HepG2 (cell line): ENCODE measurements around the gene MLXIPL. TPM values are rescaled to one million over a fixed set of nuclear protein-coding genes. Genes with fewer than 3 reads are reported as not detected.

Experiments used
- DBP ChIP-seq: sonication (generic); formaldehyde crosslinking; IDR thresholded peaks from 2 replicates; pipeline ENCODE4 v1.4.0; 2020; ENCODE audit warnings: missing genetic modification reagents; ENCODE audit errors: not compliant biosample characterization
- EEA1 ChIP-seq: sonication (generic); formaldehyde crosslinking; IDR thresholded peaks from 2 replicates; pipeline ENCODE4 v1.5.1; 2020; ENCODE audit warnings: mild to moderate bottlenecking, missing genetic modification reagents, borderline replicate concordance
- FOXJ3 ChIP-seq: sonication (generic); formaldehyde crosslinking; IDR thresholded peaks from 2 replicates; pipeline ENCODE4 v1.4.0; 2020; ENCODE audit warnings: missing genetic modification reagents, mild to moderate bottlenecking, borderline replicate concordance
- HNF4G ChIP-seq, 2 experiments: sonication (generic) in 1 of 2; formaldehyde crosslinking in 1 of 2; IDR thresholded peaks; 2 replicates each; pipeline versions ENCODE4 v1.4.0 to v1.6.1; 2011 to 2020; ENCODE audit warnings: borderline replicate concordance in 2 of 2, low read depth in 2 of 2, mild to moderate bottlenecking in 2 of 2, low read length in 1 of 2, missing genetic modification reagents in 1 of 2, moderate library complexity in 1 of 2
- IKZF4 ChIP-seq: sonication (generic); formaldehyde crosslinking; IDR thresholded peaks from 2 replicates; pipeline ENCODE4 v1.5.1; 2020; ENCODE audit warnings: borderline replicate concordance, mild to moderate bottlenecking, low read depth, missing genetic modification reagents; ENCODE audit errors: not compliant biosample characterization
- MBD4 ChIP-seq: IDR thresholded peaks from 2 replicates; pipeline ENCODE4 v1.6.1; 2012; ENCODE audit warnings: low read length, inconsistent platforms, borderline replicate concordance
- NFATC3 ChIP-seq: sonication (generic); formaldehyde crosslinking; IDR thresholded peaks from 2 replicates; pipeline ENCODE4 v1.5.1; 2020; ENCODE audit warnings: mild to moderate bottlenecking, missing genetic modification reagents
- NFYB ChIP-seq: sonication (generic); formaldehyde crosslinking; IDR thresholded peaks from 2 replicates; pipeline ENCODE4 v1.4.0; 2020; ENCODE audit warnings: missing genetic modification reagents
- NR2F1 ChIP-seq, 2 experiments: fragments of 450-650 bp in 1 of 2; formaldehyde crosslinking in 1 of 2; IDR thresholded peaks; 2 replicates each; pipeline versions ENCODE4 v1.5.0 to v1.6.1; 2016 to 2020; ENCODE audit warnings: mild to moderate bottlenecking in 1 of 2, missing compliant biosample characterization in 1 of 2, missing genetic modification reagents in 1 of 2, moderate library complexity in 1 of 2
- SMAD3 ChIP-seq: sonication (generic); formaldehyde crosslinking; IDR thresholded peaks from 2 replicates; pipeline ENCODE4 v1.4.0; 2020; ENCODE audit warnings: missing genetic modification reagents
- SOX5 ChIP-seq: IDR thresholded peaks from 2 replicates; pipeline ENCODE4 v1.6.1; 2016; ENCODE audit warnings: borderline replicate concordance
- TCF7 ChIP-seq: sonication (generic); IDR thresholded peaks from 2 replicates; pipeline ENCODE4 v1.6.1; 2016; ENCODE audit warnings: antibody characterized with exemption, low read depth
- TRIM24 ChIP-seq: sonication (generic); formaldehyde crosslinking; IDR thresholded peaks from 2 replicates; pipeline ENCODE4 v1.8.0; 2022; ENCODE audit warnings: mild to moderate bottlenecking, missing genetic modification reagents
- ZFP62 ChIP-seq: sonication (generic); formaldehyde crosslinking; IDR thresholded peaks from 2 replicates; pipeline ENCODE4 v1.4.0; 2020; ENCODE audit warnings: missing genetic modification reagents
- ZNF577 ChIP-seq: sonication (generic); formaldehyde crosslinking; IDR thresholded peaks from 2 replicates; pipeline ENCODE4 v1.4.0; 2020; ENCODE audit warnings: mild to moderate bottlenecking, low read depth, missing genetic modification reagents, borderline replicate concordance
- ZNF770 ChIP-seq: sonication (generic); formaldehyde crosslinking; IDR thresholded peaks from 2 replicates; pipeline ENCODE4 v1.5.0; 2020; ENCODE audit warnings: mild to moderate bottlenecking, missing genetic modification reagents
- ZNF839 ChIP-seq: sonication (generic); formaldehyde crosslinking; IDR thresholded peaks from 2 replicates; pipeline ENCODE4 v1.4.0; 2020; ENCODE audit warnings: missing genetic modification reagents, mild to moderate bottlenecking, borderline replicate concordance
- polyA plus RNA-seq, 8 experiments: library from polyadenylated mRNA; depleted of rRNA in 3 of 8; stranded (reverse) in 7 of 8; unstranded in 1 of 8; fragments of >200 nt; fragmentation: Illumina TruSeq in 4 of 8; extraction: Trizol in 4 of 8; gene quantifications; 2 replicates each; pipeline versions ENCODE4 v1.2.1 to v1.2.3, GENCODE V29; 2011 to 2016; ENCODE audit warnings: low read depth in 4 of 8, missing spikeins in 1 of 8, mixed read lengths in 1 of 8; ENCODE audit not compliant: insufficient read depth in 1 of 8
- total RNA-seq, 5 experiments: library from RNA; depleted of rRNA; stranded (reverse); fragments of >200 nt; fragmentation: Illumina TruSeq; extraction: Trizol; gene quantifications; 2 replicates each; pipeline ENCODE4 v1.2.3, GENCODE V29; 2016; ENCODE audit warnings: low read depth in 1 of 5
- TF ChIP-seq, protein P1 (sequence below): sonication (generic); formaldehyde crosslinking; IDR thresholded peaks from 2 replicates; pipeline ENCODE4 v1.4.0; 2020; ENCODE audit warnings: missing genetic modification reagents

MLXIPL gene
- total and polyA plus RNA-seq, 2 of the 13 experiments (the other 11 are each of a cell fraction or from before 2014, with no cell fraction given), result 51.6 to 60.1 TPM

- TF ChIP-seq, protein P1, sequence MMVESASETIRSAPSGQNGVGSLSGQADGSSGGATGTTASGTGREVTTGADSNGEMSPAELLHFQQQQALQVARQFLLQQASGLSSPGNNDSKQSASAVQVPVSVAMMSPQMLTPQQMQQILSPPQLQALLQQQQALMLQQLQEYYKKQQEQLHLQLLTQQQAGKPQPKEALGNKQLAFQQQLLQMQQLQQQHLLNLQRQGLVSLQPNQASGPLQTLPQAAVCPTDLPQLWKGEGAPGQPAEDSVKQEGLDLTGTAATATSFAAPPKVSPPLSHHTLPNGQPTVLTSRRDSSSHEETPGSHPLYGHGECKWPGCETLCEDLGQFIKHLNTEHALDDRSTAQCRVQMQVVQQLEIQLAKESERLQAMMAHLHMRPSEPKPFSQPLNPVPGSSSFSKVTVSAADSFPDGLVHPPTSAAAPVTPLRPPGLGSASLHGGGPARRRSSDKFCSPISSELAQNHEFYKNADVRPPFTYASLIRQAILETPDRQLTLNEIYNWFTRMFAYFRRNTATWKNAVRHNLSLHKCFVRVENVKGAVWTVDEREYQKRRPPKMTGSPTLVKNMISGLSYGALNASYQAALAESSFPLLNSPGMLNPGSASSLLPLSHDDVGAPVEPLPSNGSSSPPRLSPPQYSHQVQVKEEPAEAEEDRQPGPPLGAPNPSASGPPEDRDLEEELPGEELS (CRISPR knock-in tag), result no peak
- TF ChIP-seq HNF4G (IDR thresholded peaks at IDR 0.05; ENCODE audit: borderline replicate concordance, low read depth, low read length) (no peak; the same call in 1 of the 2 replicates), HNF4G (CRISPR knock-in tag; IDR thresholded peaks at IDR 0.05; ENCODE audit: borderline replicate concordance, low read depth) (no peak), MBD4 (no peak), ZNF770 (CRISPR knock-in tag) (peak; percentile 68; the same call in 1 of the 2 replicates), DBP (CRISPR knock-in tag) (no peak), SOX5 (CRISPR knock-in tag) (peak; percentile 26; the same call in 1 of the 2 replicates), EEA1 (CRISPR knock-in tag) (no peak), IKZF4 (CRISPR knock-in tag) (no peak), TCF7 (peak; percentile 54; the same call in 1 of the 2 replicates), NFATC3 (CRISPR knock-in tag) (no peak), NFYB (no peak), FOXJ3 (CRISPR knock-in tag) (no peak), NR2F1 (CRISPR knock-in tag; IDR thresholded peaks at IDR 0.05) (no peak), SMAD3 (CRISPR knock-in tag) (no peak), TRIM24 (no peak), ZNF839 (CRISPR knock-in tag) (no peak), ZNF577 (no peak), ZFP62 (CRISPR knock-in tag) (no peak)
Measured at GRCh38 chr7:73613954-73614735, 10.2 kb downstream of the MLXIPL start (continued).
